IPS-15b (cell line): ENCODE data around the gene PABPN1L.

ENCODE experiments used
- H3K27me3 ChIP-seq: one replicate; pipeline ENCODE4 v1.6.1; 2013; ENCODE audit warnings: low read length; ENCODE audit not compliant: control insufficient read depth, insufficient read depth
- H3K36me3 ChIP-seq: one replicate; pipeline ENCODE4 v1.6.1; 2013; ENCODE audit warnings: low read length; ENCODE audit not compliant: control insufficient read depth, insufficient read depth
- H3K4me1 ChIP-seq: one replicate; pipeline ENCODE4 v1.6.1; 2013; ENCODE audit warnings: mild to moderate bottlenecking, low read length; ENCODE audit not compliant: control insufficient read depth, insufficient read depth
- H3K4me3 ChIP-seq: one replicate; pipeline ENCODE4 v1.5.1; 2013; ENCODE audit warnings: low read depth, low read length
- H3K9ac ChIP-seq: one replicate; pipeline ENCODE4 v1.6.1; 2013; ENCODE audit warnings: low read depth, mild to moderate bottlenecking, low read length
- H3K9me3 ChIP-seq: one replicate; pipeline ENCODE4 v1.6.1; 2013; ENCODE audit warnings: mild to moderate bottlenecking, low read length; ENCODE audit not compliant: control insufficient read depth, insufficient read depth

Gene PABPN1L

DNA sequence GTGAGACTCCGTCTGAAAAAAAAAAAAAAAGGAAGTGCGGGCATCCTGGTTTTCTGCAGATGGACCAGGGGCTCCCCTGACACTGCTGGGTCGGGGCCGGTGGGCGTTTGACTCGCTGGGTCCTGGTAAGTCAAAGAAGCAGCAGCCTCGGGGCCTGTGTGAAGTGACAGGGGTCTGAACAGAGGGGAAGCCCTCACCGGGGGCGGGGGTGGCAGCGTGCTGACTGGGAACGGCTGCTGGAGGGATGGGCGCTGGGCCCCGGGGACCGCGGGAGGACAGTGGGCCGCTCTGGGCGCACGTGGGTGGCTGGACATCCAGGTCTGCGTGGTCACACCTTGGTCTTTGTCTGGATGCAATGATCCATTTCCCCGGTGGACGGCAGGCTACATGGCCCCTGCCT lies 17.9 kb downstream of the PABPN1L start:
- no peak overlapping the region for H3K9ac ChIP-seq
- H3K9me3 ChIP-seq = no peaks in the 10 kb centered on the region
- no peaks in the 10 kb centered on the region for H3K4me1 ChIP-seq
- H3K4me3 ChIP-seq = no peak overlapping the region
- peaks cover 2% of the 10 kb centered on the region for H3K36me3 ChIP-seq
- no peaks in the 10 kb centered on the region for H3K27me3 ChIP-seq

DNA sequence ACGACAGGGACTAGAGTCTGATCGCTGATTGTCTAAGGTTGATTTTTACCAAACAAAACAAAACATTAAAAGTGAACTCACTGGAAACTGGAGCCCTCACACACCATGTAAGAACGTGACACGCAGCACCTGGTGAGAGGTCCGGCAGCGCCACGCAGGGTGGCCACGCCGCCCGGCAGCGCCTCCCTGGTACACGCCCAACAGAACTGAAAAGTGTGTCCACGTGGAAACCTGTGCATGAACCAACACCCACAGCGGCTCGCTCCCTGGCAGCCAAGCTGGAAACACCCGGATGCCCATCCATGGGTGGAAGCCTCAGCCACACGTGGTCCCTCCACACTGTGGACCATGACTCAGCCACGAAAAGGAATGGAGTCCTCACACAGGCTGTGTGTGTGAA lies 18.8 kb downstream of the PABPN1L start:
- Histone ChIP-seq H3K9me3 (no peaks in the 10 kb centered on the region), H3K9ac (no peak overlapping the region), H3K36me3 (no peaks in the 10 kb centered on the region), H3K4me3 (no peak overlapping the region), H3K27me3 (no peaks in the 10 kb centered on the region), H3K4me1 (no peaks in the 10 kb centered on the region)

DNA sequence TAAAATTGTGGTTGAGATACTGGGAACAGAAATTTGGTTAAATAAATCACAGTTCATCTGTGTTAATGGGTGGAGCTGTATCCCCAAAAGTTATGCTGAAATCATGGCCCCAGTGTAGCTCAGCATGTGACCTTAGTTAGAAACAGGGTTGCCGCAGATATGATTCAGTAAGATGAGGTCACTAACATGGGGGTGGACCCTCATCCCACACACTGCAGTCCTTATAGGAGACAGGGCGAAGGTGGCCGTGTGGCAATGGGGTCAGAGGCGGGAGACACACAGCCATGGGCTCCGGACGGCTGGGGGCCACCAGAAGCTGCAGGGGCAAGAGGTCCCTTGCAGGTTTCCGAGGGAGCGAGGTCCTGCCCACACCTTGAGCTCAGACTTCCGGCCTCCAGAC lies 20.4 kb downstream of the PABPN1L start:
- no peak overlapping the region for H3K9ac ChIP-seq
- H3K36me3 ChIP-seq = no peaks in the 10 kb centered on the region
- no peaks in the 10 kb centered on the region for H3K27me3 ChIP-seq
- H3K9me3 ChIP-seq = no peaks in the 10 kb centered on the region
- no peak overlapping the region for H3K4me3 ChIP-seq
- no peaks in the 10 kb centered on the region for H3K4me1 ChIP-seq

DNA sequence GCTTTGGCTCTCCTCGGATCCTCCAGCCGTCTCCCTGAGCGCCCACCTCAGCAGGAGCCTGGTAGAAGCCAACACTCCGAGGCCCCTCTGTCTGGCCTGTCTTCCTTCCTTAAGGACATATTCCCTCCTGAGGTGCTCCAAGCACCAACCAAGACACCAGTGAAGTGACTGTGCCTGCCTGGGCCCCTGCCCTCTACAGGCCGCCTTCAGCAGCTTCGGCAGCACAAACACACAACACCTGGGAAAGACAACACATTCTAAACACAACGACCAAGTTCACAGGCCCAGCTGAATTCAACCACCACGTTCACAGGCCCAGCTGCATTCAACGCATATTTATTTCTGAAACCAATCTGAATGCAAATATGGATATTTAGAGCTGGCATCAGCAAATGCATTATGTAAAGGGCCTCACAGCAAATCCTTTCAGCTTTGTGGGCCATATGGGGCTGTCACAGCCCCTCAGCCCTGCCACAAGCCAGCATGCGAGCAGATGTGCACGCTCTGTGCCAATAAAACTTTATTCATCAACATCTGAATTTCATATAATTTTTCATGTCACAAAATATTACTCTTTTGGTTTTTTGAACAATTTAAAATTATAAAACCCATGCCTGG lies 21.9 kb downstream of the PABPN1L start:
- no peak overlapping the region for H3K4me3 ChIP-seq
- no peaks in the 10 kb centered on the region for H3K27me3 ChIP-seq
- H3K4me1 ChIP-seq = no peaks in the 10 kb centered on the region

DNA sequence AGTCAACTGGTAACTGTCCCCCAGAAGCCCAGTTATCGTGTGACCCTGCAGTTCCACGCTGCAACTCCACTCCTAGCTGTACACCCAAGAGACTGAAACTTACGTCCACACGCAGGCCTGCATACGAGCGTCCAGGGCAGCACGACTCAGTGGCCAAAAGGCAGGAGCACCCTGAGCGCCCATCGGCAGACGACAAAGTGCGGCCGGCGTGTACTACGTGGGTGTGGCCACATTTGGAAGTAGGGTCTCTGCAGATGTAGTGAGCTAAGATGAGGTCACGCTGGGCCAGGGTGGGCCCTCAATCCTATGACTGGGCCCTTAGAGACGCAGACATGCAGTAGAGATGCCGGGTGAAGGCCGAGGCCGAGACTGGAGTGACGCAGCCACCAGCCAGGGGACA lies 23.2 kb downstream of the PABPN1L start:
- H3K36me3 ChIP-seq = peaks cover 3% of the 10 kb centered on the region
- H3K9me3 ChIP-seq = no peaks in the 10 kb centered on the region
- no peak overlapping the region for H3K4me3 ChIP-seq
- no peaks in the 10 kb centered on the region for H3K4me1 ChIP-seq
- H3K9ac ChIP-seq = no peak overlapping the region
- H3K27me3 ChIP-seq = no peaks in the 10 kb centered on the region

More for the DNA sequence above, 21.9 kb downstream of the PABPN1L start:
- peaks cover 3% of the 10 kb centered on the region for H3K36me3 ChIP-seq
- no peaks in the 10 kb centered on the region for H3K9me3 ChIP-seq
- no peak overlapping the region for H3K9ac ChIP-seq

DNA sequence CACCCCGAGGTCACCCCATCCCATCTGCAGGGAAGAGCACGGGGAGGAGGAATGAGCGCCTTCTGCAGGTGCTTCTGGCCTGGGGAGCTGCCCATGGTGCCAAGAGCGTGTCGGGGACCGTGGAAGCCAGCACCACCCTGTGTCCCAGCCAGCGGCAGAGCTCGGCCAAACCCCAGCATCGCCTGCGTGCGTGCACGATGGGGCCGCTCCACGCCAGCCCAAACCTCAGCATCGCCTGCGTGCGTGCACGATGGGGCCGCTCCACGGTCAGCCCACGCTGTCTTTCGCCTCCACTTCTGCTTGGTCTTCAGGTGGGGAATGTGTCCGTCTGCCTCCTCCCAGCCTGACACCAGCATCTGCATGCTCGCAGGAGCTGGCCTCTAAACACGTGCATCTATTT lies 23.7 kb downstream of the PABPN1L start:
- no peak overlapping the region for H3K9ac ChIP-seq
- no peak overlapping the region for H3K4me3 ChIP-seq
- peaks cover 3% of the 10 kb centered on the region for H3K36me3 ChIP-seq
- no peaks in the 10 kb centered on the region for H3K27me3 ChIP-seq
- H3K4me1 ChIP-seq = no peaks in the 10 kb centered on the region
- H3K9me3 ChIP-seq = no peaks in the 10 kb centered on the region

DNA sequence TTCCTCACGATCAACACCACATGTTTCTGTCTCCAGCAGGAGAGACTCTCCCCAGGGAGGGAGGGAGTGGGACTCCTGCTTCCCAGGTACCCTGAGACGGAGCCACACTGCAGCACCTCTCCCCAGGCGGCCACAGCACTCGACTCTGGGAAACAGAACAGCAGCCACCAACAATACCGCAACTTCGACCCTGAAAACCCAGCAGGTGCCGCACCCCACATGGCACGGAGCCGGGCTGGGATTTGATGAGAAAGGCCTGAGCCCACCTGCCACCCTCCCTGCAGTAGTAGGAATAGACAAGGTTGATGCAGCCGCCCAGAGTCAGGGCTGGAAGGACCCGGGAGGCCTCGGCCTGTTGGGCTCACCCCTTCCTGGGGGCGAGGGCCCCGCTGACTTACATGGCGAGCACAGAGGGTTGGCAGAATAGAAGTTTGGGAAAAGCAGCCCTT lies 24.1 kb downstream of the PABPN1L start:
- Histone ChIP-seq H3K4me3 (no peak overlapping the region), H3K4me1 (no peaks in the 10 kb centered on the region), H3K36me3 (peaks cover 3% of the 10 kb centered on the region), H3K9me3 (no peaks in the 10 kb centered on the region), H3K9ac (no peak overlapping the region), H3K27me3 (no peaks in the 10 kb centered on the region)

DNA sequence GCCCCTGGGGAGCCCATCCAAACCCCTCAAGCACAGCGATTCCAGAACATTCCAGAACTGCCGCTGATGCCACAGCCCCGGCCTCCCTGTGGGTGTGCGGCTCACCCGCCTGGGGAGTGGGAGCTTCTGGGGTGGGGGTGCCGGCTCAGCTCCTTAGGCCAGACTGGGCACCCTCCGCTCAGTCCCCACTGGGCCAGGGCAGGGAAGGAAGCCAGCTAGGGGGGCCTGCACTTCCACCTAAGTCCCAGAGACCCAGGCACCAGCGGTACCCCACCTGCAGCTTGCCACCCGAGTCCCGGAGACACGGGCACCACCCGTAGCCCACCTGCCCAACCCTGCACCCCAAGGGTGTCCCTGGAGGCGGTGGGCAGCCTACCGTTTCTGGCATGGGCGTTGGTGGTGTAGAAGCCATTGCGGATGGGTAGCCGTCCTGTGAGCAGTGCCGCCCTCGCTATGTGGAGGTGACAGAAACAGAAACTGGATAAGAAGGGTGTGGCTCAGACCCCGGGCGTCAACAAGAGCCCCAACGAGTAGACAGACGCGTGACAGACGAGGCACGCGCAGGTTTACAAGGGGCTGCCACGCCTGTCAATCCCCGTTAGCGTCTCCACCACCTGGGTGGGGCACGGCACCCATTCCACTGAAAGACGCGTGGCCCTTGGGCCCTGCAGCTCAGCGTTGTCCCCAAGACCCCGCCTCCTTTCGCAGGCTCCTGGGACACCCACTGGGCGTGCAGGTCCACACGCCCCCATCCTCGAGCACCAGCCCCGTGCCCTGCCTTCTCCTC lies 24.7 kb downstream of the PABPN1L start:
- H3K27me3 ChIP-seq = no peaks in the 10 kb centered on the region
- H3K4me3 ChIP-seq = no peak overlapping the region
- no peak overlapping the region for H3K9ac ChIP-seq
- H3K4me1 ChIP-seq = no peaks in the 10 kb centered on the region
- H3K9me3 ChIP-seq = no peaks in the 10 kb centered on the region
- H3K36me3 ChIP-seq = peaks cover 3% of the 10 kb centered on the region

DNA sequence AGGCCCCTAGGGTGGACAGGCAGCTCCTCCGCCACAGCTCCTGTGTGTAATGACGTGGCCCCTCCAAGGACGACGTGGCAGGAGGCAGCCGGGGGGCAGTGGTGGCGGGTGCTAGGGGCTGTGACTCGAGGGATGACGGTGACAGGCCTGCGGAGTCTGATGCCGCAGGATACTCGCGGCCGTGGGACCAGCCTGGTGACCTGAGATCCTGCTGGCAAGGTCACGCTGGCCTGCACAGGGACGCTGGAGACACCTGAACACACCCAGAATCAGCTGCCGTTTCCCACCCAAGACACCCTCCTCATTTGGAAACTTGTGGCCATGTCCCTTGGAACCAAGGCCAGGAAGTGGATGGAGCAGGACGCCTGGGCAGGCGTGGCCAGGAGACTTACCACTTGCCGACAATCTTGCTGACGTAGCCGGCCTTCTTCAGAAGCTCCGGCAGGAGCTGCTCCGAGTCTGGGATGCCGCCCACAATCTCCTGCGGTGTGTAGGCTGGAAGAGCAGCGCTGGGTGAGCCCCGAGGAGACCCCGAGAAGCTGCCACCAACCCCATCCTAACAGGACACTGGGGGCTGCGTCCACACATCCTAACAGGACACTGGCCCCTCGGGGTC lies 25.8 kb downstream of the PABPN1L start:
- Histone ChIP-seq H3K4me1 (no peaks in the 10 kb centered on the region), H3K36me3 (peaks cover 5% of the 10 kb centered on the region), H3K4me3 (no peak overlapping the region), H3K9me3 (no peaks in the 10 kb centered on the region), H3K27me3 (no peaks in the 10 kb centered on the region), H3K9ac (no peak overlapping the region)

DNA sequence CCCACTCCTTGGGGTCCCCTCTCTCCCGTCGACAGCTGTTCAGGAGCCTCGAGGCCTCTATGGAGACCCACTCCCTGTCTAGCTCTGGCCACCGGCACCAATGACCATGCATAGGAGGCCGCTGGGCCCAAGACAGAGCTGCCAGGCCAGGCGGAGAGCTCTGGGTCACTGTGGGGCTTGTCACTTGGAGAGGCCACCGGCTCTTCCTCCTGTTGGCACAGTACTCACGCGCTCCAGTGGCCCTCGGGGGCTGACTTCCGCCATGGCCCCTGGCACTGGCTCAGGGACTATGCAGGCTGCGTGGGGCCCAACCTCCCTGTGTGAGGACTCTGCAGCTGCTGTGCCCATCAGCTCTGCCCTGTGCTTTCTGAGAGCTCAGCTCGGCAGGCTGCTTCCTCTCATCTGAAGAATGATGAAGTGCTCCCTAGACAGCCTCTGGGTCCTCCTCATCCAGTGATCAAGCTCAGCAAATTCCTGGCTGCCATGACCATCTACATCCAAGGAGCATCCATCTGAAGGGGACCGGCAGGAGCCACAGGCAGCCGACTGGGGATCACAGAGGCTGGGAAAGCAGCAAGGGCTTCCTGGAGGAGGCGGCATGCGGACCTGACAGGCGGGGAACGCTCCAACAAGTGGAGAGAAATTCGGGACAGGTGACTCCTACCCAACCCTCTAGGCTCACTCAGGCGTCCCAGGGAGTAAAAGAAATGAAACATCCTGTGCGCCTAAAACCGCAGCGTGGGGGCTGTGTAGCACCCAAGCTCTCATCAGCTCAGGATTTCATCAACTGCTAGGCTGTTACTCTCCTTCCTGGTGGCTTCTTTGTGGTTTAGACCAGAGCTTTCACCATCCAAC lies 26.5 kb downstream of the PABPN1L start:
- H3K36me3 ChIP-seq = peaks cover 10% of the 10 kb centered on the region
- H3K27me3 ChIP-seq = no peaks in the 10 kb centered on the region
- no peak overlapping the region for H3K9ac ChIP-seq
- no peaks in the 10 kb centered on the region for H3K9me3 ChIP-seq
- no peaks in the 10 kb centered on the region for H3K4me1 ChIP-seq
- no peak overlapping the region for H3K4me3 ChIP-seq

DNA sequence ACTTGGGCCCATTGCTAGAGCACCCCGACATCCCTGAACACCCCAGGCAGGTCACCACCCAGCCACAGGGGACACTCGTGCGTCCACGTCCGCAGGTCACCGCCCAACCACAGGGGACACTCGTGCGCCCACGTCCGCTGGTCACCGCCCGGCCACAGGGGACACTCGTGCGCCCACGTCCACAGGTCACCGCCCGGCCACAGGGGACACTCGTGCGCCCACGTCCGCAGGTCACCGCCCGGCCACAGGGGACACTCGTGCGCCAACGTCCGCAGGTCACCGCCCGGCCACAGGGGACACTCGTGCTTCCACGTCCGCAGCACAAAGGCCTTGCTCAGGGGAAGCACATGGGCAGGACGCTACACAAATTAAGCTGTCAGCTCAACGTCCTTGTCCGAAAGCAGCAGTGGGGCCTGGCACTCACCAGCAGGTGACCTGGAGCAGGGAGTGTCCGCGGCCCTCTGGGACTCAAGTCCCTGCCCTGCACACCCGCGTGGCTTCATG lies 27.4 kb downstream of the PABPN1L start:
- H3K4me1 ChIP-seq = no peaks in the 10 kb centered on the region
- no peak overlapping the region for H3K9ac ChIP-seq
- H3K9me3 ChIP-seq = no peaks in the 10 kb centered on the region
- H3K36me3 ChIP-seq = peaks cover 12% of the 10 kb centered on the region
- no peak overlapping the region for H3K4me3 ChIP-seq
- H3K27me3 ChIP-seq = no peaks in the 10 kb centered on the region
